OCI-LY3 (cell line): ENCODE results near the gene COL10A1.

Source experiments
- EZH2phosphoT487 ChIP-seq: fragments of 200-600 bp; shearing (Covaris generic); IDR thresholded peaks from 2 replicates; pipeline ENCODE4 v1.6.1; 2018; ENCODE audit warnings: antibody characterized with exemption, mixed run types, low read depth
- TF ChIP-seq, protein P1 (sequence below): fragments of 200-600, 300-600 bp; sonication (generic); IDR thresholded peaks from 2 replicates; pipeline ENCODE4 v1.5.1; 2014; ENCODE audit warnings: antibody characterized with exemption, low read length, low read depth

GRCh38 chr6:116070616-116071389 lies 55.1 kb downstream of the COL10A1 start:
- TF ChIP-seq, protein P1, sequence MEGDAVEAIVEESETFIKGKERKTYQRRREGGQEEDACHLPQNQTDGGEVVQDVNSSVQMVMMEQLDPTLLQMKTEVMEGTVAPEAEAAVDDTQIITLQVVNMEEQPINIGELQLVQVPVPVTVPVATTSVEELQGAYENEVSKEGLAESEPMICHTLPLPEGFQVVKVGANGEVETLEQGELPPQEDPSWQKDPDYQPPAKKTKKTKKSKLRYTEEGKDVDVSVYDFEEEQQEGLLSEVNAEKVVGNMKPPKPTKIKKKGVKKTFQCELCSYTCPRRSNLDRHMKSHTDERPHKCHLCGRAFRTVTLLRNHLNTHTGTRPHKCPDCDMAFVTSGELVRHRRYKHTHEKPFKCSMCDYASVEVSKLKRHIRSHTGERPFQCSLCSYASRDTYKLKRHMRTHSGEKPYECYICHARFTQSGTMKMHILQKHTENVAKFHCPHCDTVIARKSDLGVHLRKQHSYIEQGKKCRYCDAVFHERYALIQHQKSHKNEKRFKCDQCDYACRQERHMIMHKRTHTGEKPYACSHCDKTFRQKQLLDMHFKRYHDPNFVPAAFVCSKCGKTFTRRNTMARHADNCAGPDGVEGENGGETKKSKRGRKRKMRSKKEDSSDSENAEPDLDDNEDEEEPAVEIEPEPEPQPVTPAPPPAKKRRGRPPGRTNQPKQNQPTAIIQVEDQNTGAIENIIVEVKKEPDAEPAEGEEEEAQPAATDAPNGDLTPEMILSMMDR: no peak
- no peak for TF ChIP-seq EZH2phosphoT487
